OCI-LY1 (cell line): ENCODE data around the gene DIAPH3.

ENCODE experiments used
- H2AFZ ChIP-seq: fragments of 200-600 bp; sonication (generic), shearing (Covaris generic); 2 replicates; pipeline ENCODE4 v1.6.0; 2014; ENCODE audit warnings: antibody characterized with exemption, mild to moderate bottlenecking, low read length
- H3F3A ChIP-seq: fragments of 200-600 bp; sonication (generic), shearing (Covaris generic); 2 replicates; pipeline ENCODE4 v1.6.0; 2014; ENCODE audit warnings: mild to moderate bottlenecking, antibody characterized with exemption, low read length, moderate library complexity; ENCODE audit not compliant: insufficient read depth
- H3K27ac ChIP-seq: fragments of 200-600 bp; sonication (generic); 2 replicates; pipeline ENCODE4 v1.5.1; 2014; ENCODE audit warnings: low read length, mixed run types, mild to moderate bottlenecking, low read depth; ENCODE audit not compliant: poor library complexity, severe bottlenecking
- H3K27me3 ChIP-seq: fragments of 200-600 bp; sonication (generic); 2 replicates; pipeline ENCODE4 v1.6.0; 2014; ENCODE audit warnings: antibody characterized with exemption, mild to moderate bottlenecking, low read length, moderate library complexity; ENCODE audit not compliant: insufficient read depth
- H3K36me3 ChIP-seq: fragments of 200-600 bp; sonication (generic); 2 replicates; pipeline ENCODE4 v1.6.1; 2014; ENCODE audit warnings: mild to moderate bottlenecking, antibody characterized with exemption, low read length, moderate library complexity, mixed read lengths; ENCODE audit not compliant: insufficient read depth
- H3K4me1 ChIP-seq: fragments of 200-600 bp; sonication (generic); 2 replicates; pipeline ENCODE4 v1.5.1; 2014; ENCODE audit warnings: mild to moderate bottlenecking, low read length, moderate library complexity; ENCODE audit not compliant: insufficient read depth, severe bottlenecking
- H3K4me2 ChIP-seq: fragments of 200-600 bp; sonication (generic), shearing (Covaris generic); 2 replicates; pipeline ENCODE4 v1.6.1; 2014; ENCODE audit warnings: low read length
- H3K4me3 ChIP-seq: fragments of 200-600 bp; sonication (generic); 2 replicates; pipeline ENCODE4 v1.5.1; 2014; ENCODE audit warnings: low read length, low read depth, mild to moderate bottlenecking, mixed read lengths; ENCODE audit not compliant: poor library complexity, severe bottlenecking
- H3K79me2 ChIP-seq: fragments of 200-600 bp; shearing (Covaris generic); 2 replicates; pipeline ENCODE4 v1.6.1; 2016; ENCODE audit warnings: mixed run types, low read length, mixed read lengths; ENCODE audit not compliant: insufficient read depth
- H3K9ac ChIP-seq: fragments of 200-600 bp; sonication (generic), shearing (Covaris generic); 2 replicates; pipeline ENCODE4 v1.6.1; 2014; ENCODE audit warnings: mild to moderate bottlenecking, low read length, mixed read lengths
- H3K9me2 ChIP-seq: fragments of 200-600 bp; sonication (generic), shearing (Covaris generic); 2 replicates; pipeline ENCODE4 v1.6.1; 2014; ENCODE audit warnings: low read depth, mild to moderate bottlenecking, low read length, mixed read lengths
- H3K9me3 ChIP-seq: fragments of 200-600 bp; shearing (Covaris generic); 2 replicates; pipeline ENCODE4 v1.6.1; 2014; ENCODE audit warnings: low read length, mixed read lengths
- H4K20me1 ChIP-seq: fragments of 200-600 bp; sonication (generic), shearing (Covaris generic); 2 replicates; pipeline ENCODE4 v1.6.0; 2016; ENCODE audit warnings: mild to moderate bottlenecking, low read length; ENCODE audit not compliant: insufficient read depth
- EZH2 ChIP-seq: fragments of 200-600 bp; sonication (generic), shearing (Covaris generic); IDR thresholded peaks from 2 replicates; pipeline ENCODE4 v1.8.0; 2017; ENCODE audit warnings: borderline replicate concordance, mixed run types, mild to moderate bottlenecking, antibody characterized with exemption, low read length, moderate library complexity, mixed read lengths
- TF ChIP-seq, protein P1 (sequence below): fragments of 200-600 bp; sonication (generic), shearing (Covaris generic); IDR thresholded peaks from 2 replicates; pipeline ENCODE4 v1.5.1; 2017; ENCODE audit warnings: mild to moderate bottlenecking, antibody characterized with exemption, low read length, moderate library complexity, mixed read lengths

DIAPH3 gene

DNA sequence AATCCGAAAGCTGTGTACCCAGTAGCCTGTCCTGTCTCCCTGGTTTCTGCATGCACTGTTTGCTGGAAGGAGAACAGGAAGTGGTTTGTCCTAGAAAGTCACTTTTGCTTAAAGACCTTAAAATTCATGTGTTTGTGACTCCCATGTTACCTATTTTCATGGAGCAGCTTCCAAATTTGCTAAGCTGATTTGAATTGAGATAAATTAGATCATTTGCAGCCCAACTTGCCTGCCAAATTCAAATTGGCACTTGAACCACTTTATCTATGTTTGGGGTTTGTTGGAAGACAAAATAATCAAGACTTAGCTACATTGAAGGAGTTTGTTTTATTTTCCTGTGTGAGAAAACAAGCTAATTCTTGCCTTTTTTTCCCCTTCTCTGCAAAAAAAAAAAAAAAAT lies 532.5 kb downstream of the DIAPH3 start:
- Histone ChIP-seq H4K20me1 (no peaks in the 10 kb centered on the region), H3K9me2 (no peaks in the 10 kb centered on the region), H3K4me2 (no peak overlapping the region), H3F3A (no peaks in the 10 kb centered on the region), H3K4me1 (no peaks in the 10 kb centered on the region), H3K9me3 (no peaks in the 10 kb centered on the region), H3K4me3 (no peak overlapping the region), H3K79me2 (no peaks in the 10 kb centered on the region), H2AFZ (no peak overlapping the region), H3K27ac (no peak overlapping the region), H3K36me3 (no peaks in the 10 kb centered on the region), H3K27me3 (no peaks in the 10 kb centered on the region), H3K9ac (no peak overlapping the region)
- no peak for TF ChIP-seq EZH2
- TF ChIP-seq, protein P1, sequence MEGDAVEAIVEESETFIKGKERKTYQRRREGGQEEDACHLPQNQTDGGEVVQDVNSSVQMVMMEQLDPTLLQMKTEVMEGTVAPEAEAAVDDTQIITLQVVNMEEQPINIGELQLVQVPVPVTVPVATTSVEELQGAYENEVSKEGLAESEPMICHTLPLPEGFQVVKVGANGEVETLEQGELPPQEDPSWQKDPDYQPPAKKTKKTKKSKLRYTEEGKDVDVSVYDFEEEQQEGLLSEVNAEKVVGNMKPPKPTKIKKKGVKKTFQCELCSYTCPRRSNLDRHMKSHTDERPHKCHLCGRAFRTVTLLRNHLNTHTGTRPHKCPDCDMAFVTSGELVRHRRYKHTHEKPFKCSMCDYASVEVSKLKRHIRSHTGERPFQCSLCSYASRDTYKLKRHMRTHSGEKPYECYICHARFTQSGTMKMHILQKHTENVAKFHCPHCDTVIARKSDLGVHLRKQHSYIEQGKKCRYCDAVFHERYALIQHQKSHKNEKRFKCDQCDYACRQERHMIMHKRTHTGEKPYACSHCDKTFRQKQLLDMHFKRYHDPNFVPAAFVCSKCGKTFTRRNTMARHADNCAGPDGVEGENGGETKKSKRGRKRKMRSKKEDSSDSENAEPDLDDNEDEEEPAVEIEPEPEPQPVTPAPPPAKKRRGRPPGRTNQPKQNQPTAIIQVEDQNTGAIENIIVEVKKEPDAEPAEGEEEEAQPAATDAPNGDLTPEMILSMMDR: no peak

DNA sequence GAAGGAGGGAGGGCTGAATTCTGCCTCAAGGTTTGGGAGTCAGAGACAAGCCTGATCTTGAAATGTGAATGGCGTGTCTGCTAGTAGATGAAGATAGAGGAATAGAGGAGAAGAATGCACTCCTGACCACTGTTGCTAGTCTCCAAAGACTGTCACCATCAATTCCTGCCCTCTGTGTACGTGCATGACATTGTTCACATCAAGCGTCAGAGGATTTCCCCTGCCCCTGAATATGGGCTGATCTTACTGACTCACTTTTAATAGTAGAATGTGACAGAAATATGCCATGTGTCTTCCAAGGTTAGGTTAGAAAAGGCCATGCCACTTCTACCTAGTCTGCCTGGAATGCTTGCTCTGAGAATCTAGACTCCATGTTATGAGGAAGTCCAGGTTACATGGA lies 538.6 kb downstream of the DIAPH3 start:
- Histone ChIP-seq H3K4me3 (no peak overlapping the region), H3K9me3 (no peaks in the 10 kb centered on the region), H2AFZ (no peak overlapping the region), H3K27me3 (no peaks in the 10 kb centered on the region), H3F3A (no peaks in the 10 kb centered on the region), H3K9ac (no peak overlapping the region), H3K4me2 (no peak overlapping the region), H3K4me1 (no peaks in the 10 kb centered on the region), H3K9me2 (no peaks in the 10 kb centered on the region), H3K27ac (no peak overlapping the region), H3K36me3 (no peaks in the 10 kb centered on the region), H3K79me2 (no peaks in the 10 kb centered on the region), H4K20me1 (no peaks in the 10 kb centered on the region)
- TF ChIP-seq, protein P1: no peak
- TF ChIP-seq EZH2: no peak

DNA sequence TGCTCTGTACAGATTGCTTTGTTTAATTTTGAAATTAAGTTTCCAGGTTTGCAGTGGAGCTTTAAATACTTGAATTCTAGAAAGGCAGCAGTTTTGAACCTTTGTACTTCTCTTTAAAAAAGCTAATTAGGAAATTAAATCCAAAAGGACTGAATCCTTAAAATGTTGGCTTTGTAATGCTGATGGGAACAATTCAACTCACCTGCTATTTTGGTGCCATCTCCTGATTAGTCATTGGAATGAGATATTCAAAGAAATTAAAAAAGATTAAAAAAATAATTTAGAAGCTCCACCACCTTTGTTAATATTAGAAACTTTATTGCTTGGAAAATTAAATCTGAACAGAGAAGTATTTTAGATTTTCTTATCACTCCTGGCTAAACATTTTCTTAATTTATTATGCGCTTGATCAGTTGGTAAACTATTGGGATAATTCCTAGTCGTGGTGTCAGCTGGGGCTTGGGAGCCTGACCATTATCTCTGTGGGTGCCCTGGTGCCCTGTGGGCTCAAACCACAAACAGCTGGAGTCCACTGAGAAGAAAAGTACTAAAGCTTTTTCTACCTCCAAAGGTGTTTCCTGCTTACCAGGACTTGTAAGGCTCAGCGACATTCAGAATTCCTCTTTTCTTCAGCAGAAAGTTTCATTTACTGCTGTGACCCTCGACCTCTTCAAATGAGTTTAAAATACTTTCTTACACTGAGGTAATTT lies 540.4 kb downstream of the DIAPH3 start:
- Histone ChIP-seq H4K20me1 (no peaks in the 10 kb centered on the region), H3F3A (no peaks in the 10 kb centered on the region), H2AFZ (no peak overlapping the region), H3K4me3 (no peak overlapping the region), H3K9ac (no peak overlapping the region), H3K4me1 (no peaks in the 10 kb centered on the region), H3K9me3 (no peaks in the 10 kb centered on the region), H3K4me2 (no peak overlapping the region), H3K36me3 (no peaks in the 10 kb centered on the region), H3K27ac (no peak overlapping the region), H3K9me2 (no peaks in the 10 kb centered on the region), H3K27me3 (no peaks in the 10 kb centered on the region), H3K79me2 (no peaks in the 10 kb centered on the region)
- TF ChIP-seq, protein P1: no peak
- no peak for TF ChIP-seq EZH2
